Kidney glomerular epithelial cell (primary cell): ENCODE measurements around the gene MNT.

Experiments
- DNase-seq: peaks from one replicate; lab custom pipeline; 2025; lab: John Stamatoyannopoulos, UW

Gene MNT

DNA sequence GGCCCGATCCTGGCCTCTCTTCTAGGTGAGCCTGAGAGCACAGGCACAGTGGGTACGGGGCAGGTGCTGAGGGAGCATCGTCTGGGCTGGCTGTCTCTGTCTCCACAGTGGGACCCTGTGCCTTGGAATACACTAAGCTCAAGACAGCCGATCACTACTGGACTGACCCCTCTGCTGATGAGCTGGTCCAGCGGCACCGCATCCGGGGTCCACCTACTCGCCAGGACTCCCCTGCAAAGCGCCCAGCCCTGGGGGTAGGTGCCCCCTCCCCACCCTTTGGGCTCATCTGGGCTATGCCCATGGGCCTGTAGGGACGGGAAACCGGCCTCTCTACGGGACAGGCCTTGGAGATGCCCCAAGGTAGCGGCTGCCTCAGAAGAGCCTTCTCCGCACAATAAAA, 38.0 kb downstream of the MNT start:
- DNase-seq, result no peak

GRCh38 chr17:2362416-2362815, 38.4 kb downstream of the MNT start:
- DNase-seq, result no peak

- no peak for DNase-seq
Measured at GRCh38 chr17:2362016-2362415, 38.8 kb downstream of the MNT start.

- DNase-seq, result no peak
Measured at GRCh38 chr17:2361010-2361760, 39.7 kb downstream of the MNT start.

GRCh38 chr17:2357931-2358434, 42.9 kb downstream of the MNT start:
- DNase-seq, result no peak

GRCh38 chr17:2357237-2357636, 43.6 kb downstream of the MNT start:
- DNase-seq, result no peak

DNA sequence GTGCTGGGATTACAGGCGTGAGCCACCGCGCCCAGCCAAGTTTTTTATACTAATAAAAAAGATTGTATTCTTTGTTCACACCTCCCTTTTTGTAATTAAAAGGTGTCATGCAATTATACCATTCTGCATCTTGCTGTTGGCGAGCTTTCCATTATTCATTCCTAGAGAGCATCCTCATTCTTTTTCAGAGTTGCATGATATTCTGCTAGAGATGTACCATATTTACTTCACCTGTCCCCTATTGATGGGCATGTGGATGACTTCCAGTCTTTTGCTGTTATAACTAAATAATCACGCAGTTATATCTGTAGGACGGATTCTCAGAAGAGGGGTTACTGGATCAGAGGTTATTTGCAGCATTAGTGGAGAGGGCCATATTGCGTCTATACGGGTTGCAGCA, 46.5 kb downstream of the MNT start:
- no peak for DNase-seq

DNA sequence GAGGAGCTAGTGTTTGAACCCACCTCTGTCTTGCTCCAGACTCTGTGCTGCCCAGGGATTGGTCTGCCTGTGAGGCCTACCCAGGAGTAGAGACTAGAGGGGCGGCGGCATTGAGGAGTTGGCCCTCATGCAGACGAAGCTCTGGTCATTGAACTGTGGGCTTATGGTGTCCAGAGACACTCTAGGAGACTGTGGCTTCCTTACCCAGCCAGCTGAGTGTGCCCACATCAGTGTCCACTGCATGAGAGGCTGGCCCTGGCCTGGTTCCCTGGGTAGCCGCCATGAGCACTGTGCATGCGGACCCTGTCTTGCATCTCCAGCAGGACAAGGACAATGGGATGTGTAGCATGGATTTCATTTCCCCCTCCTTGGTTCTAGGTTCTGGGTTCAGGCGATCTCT, 49.6 kb downstream of the MNT start:
- no peak for DNase-seq

DNA sequence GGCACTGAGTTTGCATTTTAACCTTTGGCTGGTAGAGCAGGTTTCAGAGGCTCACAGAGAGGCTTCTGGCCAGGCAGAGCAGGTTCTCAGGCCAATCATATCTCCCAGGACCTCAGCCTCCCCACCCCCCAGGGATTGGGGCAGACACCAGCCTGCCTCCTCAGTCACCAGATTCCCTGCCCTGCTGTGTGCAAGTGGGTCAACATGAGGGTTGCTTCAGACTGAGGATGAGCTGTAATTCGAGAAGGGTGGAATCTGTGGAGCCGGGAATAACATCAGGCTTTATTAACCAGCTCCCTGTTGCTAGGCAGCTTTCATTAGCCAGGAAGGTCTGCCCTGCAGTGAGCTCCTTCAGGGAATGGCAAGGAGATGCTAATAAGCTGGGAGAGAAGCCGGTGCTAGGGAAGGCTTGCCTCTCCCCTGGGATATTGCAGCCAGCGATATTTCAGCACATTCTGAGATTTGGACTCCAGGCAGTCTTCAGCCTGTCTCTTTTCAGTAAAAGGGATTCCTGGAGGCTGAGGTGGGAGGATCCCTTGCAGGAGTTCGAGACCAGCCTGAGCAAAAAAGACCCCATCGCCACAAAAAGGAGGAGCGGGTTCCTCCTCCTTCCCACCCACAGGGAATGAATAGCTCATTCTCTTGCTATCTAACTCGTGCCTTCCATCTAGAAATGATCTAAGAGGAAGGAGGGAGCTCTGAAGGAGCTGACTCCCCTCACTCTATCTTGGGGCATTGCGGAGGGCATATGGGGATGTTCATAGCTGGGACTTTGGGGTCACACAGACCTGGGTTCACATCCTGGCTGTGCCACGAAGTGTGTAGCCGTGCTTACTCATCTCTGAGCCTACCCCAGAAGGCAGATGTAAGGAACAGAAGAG, 52.8 kb downstream of the MNT start:
- DNase-seq, result peak; percentile 66

DNA sequence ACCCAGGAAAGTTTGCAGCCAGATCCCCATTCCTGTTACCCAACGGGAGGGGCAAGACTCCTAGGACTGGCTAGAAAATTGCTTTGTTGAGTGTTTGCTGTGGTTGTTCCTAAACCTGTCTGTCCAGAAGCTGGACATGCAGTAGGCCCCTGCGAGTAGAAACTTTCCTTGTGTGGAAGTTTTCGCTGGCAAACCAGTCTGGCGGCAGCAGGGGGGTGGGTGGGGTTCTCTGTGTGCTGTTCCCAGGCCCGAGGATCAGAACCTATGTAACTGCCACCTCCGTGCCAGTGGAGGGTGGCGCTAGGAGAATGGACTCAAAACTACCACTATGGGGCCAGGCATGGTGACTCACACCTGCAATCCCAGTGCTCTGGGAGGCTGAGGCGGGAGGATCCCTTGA, 54.4 kb downstream of the MNT start:
- no peak for DNase-seq

GRCh38 chr17:2344528-2344927, 56.3 kb downstream of the MNT start:
- DNase-seq, result no peak

DNA sequence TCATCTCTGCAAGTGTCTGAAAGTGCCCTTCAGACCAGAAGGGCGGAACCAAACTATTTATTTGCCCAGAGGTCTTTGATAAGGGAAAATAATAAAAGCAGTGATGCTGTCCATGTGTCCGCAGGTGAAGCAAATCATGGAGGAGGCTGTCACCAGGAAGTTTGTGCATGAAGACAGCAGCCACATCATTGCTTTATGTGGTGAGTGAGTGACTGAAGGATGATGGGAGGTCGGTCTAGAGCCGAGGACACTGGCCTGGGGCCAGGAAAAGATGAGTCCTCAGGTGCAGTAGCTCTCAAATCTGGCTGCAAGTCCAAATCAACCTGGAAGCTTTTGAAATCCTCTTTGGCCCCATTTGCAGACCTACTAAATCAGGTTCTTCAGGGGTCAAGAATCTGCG, 57.4 kb downstream of the MNT start:
- DNase-seq, result no peak

DNA sequence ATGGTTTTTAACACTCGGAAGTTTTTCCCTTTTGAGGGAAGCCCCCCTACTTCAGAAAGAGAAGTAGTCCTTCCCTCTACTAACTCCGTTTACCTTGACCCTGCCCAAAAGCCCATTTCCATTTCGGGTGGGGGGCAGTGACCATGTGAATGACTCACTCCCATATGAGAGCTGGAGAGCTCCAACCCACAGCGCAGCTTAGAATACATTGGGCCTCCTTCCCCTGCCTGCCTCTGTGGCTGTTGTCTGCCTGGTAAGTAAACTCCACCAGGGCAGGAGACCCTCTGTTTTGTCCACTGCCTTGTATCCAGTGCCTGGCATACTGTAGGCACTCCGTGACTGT, 62.6 kb downstream of the MNT start:
- no peak for DNase-seq

DNA sequence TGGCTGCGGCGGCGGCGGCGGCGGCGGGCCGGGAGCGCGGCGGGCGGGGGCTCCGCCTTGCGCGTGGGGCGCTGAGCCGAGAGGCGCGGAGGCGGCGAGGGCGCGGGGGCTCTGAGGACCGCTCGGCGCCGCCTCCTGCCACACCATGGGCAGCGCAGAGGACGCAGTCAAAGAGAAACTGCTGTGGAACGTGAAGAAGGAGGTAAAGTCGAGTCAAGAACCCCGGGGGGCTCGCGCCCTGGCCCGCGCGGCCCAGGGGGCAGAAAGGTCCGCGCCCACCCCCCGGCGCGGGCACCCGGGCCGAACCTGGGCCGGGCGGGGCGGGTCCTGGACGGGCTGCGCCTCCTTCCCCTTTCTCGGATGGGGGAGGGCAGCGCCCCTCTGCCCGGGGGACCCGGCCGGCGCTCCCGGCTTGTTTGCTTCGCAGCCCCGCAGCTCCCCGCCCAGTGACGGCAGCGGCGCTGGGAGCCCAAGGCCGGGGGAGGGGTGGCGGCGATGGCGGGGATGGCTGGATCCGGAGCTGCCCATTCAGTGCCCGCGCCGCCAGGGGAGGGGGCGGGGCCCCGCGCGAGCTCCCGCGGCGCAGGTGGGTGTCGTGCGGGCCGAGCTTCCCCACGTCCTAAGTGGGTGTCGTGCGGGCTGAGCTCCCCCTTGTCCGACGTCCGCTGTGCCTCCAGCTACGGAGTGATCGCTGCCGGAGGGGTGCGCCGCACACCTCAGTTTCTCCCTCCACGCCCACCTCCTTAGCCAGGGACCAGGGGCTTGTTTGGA, 63.1 kb downstream of the MNT start:
- DNase-seq, result no peak

DNA sequence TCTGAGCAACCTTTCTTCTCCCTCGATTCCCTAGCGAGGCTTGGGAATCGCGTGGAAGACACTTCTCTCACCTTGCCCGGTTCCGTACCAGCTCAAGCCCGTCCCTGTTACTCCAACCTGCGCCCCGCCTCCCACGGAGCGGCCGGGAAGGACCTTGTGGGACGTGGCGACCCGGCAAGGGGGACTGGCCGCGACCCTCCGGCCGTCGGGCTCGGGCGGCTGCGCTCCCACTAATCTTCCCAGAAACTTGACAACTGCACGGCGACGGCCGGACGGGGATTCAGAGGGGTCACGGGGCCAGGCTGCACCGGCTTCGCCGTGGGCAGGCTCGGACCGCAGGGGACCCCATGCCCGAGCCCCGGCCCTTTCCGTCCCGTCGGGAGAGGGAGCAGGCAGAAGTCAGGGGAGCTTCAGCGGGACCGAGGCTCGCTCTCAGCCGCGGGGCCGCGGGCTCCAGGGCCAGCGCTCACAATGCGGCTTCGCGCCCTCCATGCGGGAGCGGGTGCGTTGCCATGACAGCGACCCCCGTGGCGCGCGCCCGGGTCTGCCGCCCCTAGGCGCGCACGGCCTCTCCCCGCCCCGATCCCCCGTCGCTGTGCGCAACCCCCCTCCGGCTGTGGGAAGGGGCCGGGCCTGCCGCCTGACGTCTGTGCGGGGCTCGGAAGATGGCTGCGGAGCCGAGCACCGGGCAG, 63.9 kb downstream of the MNT start, which contains the start of gene SGSM2:
Gene SGSM2, plus strand, starts transcription at position 650 of the 692 bp plus-strand sequence. CDS start 188 bp downstream, outside the sequence.
- no peak for DNase-seq

GRCh38 chr17:2336215-2336851, 64.5 kb downstream of the MNT start, which contains the start of gene TSR1:
TSS of gene TSR1 (minus strand) at chr17:2336457. CDS start at chr17:2336427, 30 bp downstream.
- peak; percentile 41 for DNase-seq

DNA sequence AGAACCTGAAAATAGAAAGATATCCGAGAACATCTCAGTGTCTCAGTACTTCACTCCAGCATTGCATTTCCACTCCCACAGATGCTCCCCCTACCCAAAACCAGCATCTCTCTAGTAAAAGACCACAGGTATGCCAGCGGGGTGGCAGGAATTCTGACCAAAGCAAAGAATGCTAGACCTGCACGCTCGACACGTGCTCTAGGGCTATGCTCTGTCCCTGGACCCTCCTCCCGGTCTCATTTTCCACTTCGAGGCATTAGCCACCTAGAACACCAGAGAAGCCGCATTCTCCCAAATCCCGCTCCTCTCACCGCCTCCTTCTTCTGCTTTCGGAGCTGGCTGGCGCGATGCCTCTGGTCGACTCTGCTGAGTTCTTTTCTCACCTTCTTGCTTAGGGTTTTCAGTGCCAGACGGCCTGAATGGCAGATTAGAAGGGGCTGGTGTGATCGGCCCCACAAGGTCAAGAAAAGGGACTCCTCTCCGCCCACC, 65.1 kb downstream of the MNT start:
- DNase-seq, result peak; percentile 31
